GM18511 (cell line): ENCODE results near the gene AGMAT.

Experiments
- ATAC-seq: cut with Tn5 transposase; IDR thresholded peaks from one replicate; pipeline ENCODE4 v1.9.1; 2021; ENCODE audit warnings: mild to moderate bottlenecking, moderate library complexity; ENCODE audit not compliant: unreplicated experiment

The AGMAT gene

GRCh38 chr1:15524283-15525049 is 60.4 kb downstream of the AGMAT start:
- peak; percentile 44 for ATAC-seq

DNA sequence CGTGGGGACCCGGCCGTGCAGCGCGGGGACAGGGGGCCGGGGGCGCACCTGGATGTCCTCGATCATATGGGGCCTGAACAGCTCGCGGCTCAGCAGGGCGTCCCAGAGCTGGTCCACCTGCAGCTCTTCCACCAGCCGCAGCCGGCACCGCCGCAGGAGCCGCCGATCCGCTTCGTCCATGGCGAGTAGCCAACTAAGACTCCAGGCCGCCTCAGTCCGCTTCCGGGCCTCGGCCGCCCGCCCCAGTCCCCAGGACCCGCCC is 60.9 kb downstream of the AGMAT start, which contains the start of gene CASP9:
CASP9 (minus strand) TSS at position 195 of the 262 bp plus-strand sequence; CDS start at position 180, 15 bp downstream.
- no peak for ATAC-seq

GRCh38 chr1:15523104-15524020 is 61.5 kb downstream of the AGMAT start:
- no peak for ATAC-seq

DNA sequence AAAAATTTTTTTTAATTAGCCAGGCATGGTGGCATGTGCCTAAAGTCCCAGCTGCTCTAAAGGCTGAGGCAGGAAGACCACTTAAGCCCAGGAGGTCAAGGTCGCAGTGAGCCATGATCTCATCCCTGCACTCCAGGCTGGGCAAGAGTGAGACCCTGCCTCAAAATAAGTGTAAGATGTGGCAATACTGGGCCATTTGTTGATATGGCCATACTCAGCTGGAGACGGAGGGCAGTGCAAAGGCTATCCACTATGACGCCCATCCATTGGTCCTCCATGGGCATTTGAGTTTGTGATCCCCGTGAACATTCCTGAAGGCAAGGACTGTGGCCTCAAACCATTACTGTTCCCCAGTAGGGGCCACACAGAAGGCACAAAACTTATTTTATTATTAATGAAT is 62.3 kb downstream of the AGMAT start:
- no peak for ATAC-seq
